GM12878 (cell line): ENCODE data around the gene RNF121. TPM values are rescaled to one million over a fixed set of nuclear protein-coding genes. Genes with fewer than 3 reads are reported as not detected.

Experiments
- ASH2L ChIP-seq: fragments of 300-600, 200-600 bp; sonication (generic); IDR thresholded peaks from 2 replicates; pipeline ENCODE4 v1.6.1; 2017; ENCODE audit warnings: low read depth, mild to moderate bottlenecking, borderline replicate concordance
- CBFB ChIP-seq: IDR thresholded peaks from 2 replicates; pipeline ENCODE4 v1.6.1; 2016; ENCODE audit warnings: antibody characterized with exemption, low read depth
- CTCF ChIP-seq, 3 experiments: IDR thresholded peaks in 2 of 3; conservative IDR thresholded peaks in 1 of 3; 2 replicates each; pipeline ENCODE4 v1.5.1; 2011; ENCODE audit warnings: low read depth in 3 of 3, low read length in 3 of 3, mild to moderate bottlenecking in 3 of 3, control low read depth in 2 of 3, moderate library complexity in 2 of 3, inconsistent platforms in 1 of 3, mixed read lengths in 1 of 3; ENCODE audit not compliant: control insufficient read depth in 2 of 3, insufficient read depth in 1 of 3; ENCODE audit errors: extremely low read depth in 1 of 3
- ETV6 ChIP-seq, 2 experiments: fragments of 450-650 bp in 1 of 2; IDR thresholded peaks in 1 of 2; conservative IDR thresholded peaks in 1 of 2; 2 replicates each; pipeline ENCODE4 v1.6.1; 2014; ENCODE audit warnings: antibody characterized with exemption in 1 of 2, borderline replicate concordance in 1 of 2, low read depth in 1 of 2, mild to moderate bottlenecking in 1 of 2, moderate library complexity in 1 of 2
- HDGF ChIP-seq: fragments of 450-650 bp; IDR thresholded peaks from 2 replicates; pipeline ENCODE4 v1.6.1; 2016; ENCODE audit warnings: antibody characterized with exemption
- IRF5 ChIP-seq: fragments of 450-650 bp; IDR thresholded peaks from 2 replicates; pipeline ENCODE4 v1.6.1; 2017; ENCODE audit warnings: borderline replicate concordance
- MAX ChIP-seq: IDR thresholded peaks from 2 replicates; pipeline ENCODE4 v1.6.1; 2012; ENCODE audit warnings: low read depth, low read length, improper control_type of control experiment
- MEF2A ChIP-seq: IDR thresholded peaks from 2 replicates; pipeline ENCODE4 v1.6.1; 2011; ENCODE audit warnings: low read depth, mild to moderate bottlenecking, low read length, moderate library complexity; ENCODE audit not compliant: insufficient read depth
- MXI1 ChIP-seq: fragments of 150-350 bp; IDR thresholded peaks from 2 replicates; pipeline ENCODE4 v1.6.1; 2011; ENCODE audit warnings: low read depth, mild to moderate bottlenecking, inconsistent platforms, low read length, improper control_type of control experiment
- NFXL1 ChIP-seq: fragments of 450-650 bp; IDR thresholded peaks from 2 replicates; pipeline ENCODE4 v1.6.1; 2017; ENCODE audit warnings: antibody characterized with exemption, mild to moderate bottlenecking, borderline replicate concordance
- NFYA ChIP-seq: IDR thresholded peaks from 2 replicates; pipeline ENCODE4 v1.6.1; 2011; ENCODE audit warnings: low read depth, mild to moderate bottlenecking, low read length, improper control_type of control experiment, borderline replicate concordance
- PAX8 ChIP-seq: fragments of 450-650 bp; IDR thresholded peaks from 2 replicates; pipeline ENCODE4 v1.6.1; 2017; ENCODE audit warnings: mild to moderate bottlenecking, moderate library complexity
- RAD51 ChIP-seq: fragments of 450-650 bp; IDR thresholded peaks from 2 replicates; pipeline ENCODE4 v1.6.1; 2016; ENCODE audit warnings: moderate library complexity, mild to moderate bottlenecking, inconsistent platforms
- RUNX3 ChIP-seq: IDR thresholded peaks from 2 replicates; pipeline ENCODE4 v1.6.1; 2012; ENCODE audit warnings: low read length, inconsistent platforms
- USF1 ChIP-seq: IDR thresholded peaks from 2 replicates; pipeline ENCODE4 v1.6.1; 2011; ENCODE audit warnings: borderline replicate concordance, low read depth, mild to moderate bottlenecking, moderate library complexity, mixed read lengths, low read length; ENCODE audit not compliant: insufficient read depth; ENCODE audit errors: extremely low read length
- YBX1 ChIP-seq: fragments of 450-650 bp; IDR thresholded peaks from 2 replicates; pipeline ENCODE4 v1.6.1; 2016; ENCODE audit warnings: antibody characterized with exemption
- ZNF207 ChIP-seq: fragments of 450-650 bp; IDR thresholded peaks from 2 replicates; pipeline ENCODE4 v1.6.1; 2014; ENCODE audit warnings: antibody characterized with exemption, mild to moderate bottlenecking, borderline replicate concordance
- ZNF384 ChIP-seq: IDR thresholded peaks from 2 replicates; pipeline ENCODE4 v1.6.1; 2012; ENCODE audit warnings: low read depth, mild to moderate bottlenecking, low read length, improper control_type of control experiment, borderline replicate concordance
- ZNF622 ChIP-seq: fragments of 450-650 bp; IDR thresholded peaks from 2 replicates; pipeline ENCODE4 v1.6.1; 2017; ENCODE audit warnings: mild to moderate bottlenecking, inconsistent platforms
- polyA plus RNA-seq, 11 experiments: library from polyadenylated mRNA; depleted of rRNA in 4 of 11; unstranded in 6 of 11; stranded (reverse) in 5 of 11; fragments of >200 nt; fragmentation: Nextera tagmentation in 4 of 11; fragmentation: Illumina TruSeq in 1 of 11; extraction: Ambion mirVana in 4 of 11; extraction: Trizol in 1 of 11; gene quantifications; 1 replicate in 1 of 11; 2 replicates in 10 of 11; pipeline versions ENCODE4 v1.2.1 to v1.2.3, GENCODE V29; 2011 to 2016; ENCODE audit warnings: inconsistent platforms in 2 of 11, missing spikeins in 2 of 11, low read depth in 1 of 11
- total RNA-seq, 4 experiments: library from RNA; depleted of rRNA in 3 of 4; stranded (reverse); fragments of >200 nt in 3 of 4; fragmentation: Illumina TruSeq in 1 of 4; extraction: Trizol in 1 of 4; gene quantifications; 2 replicates each; pipeline versions ENCODE4 v1.2.1 to v1.2.3, GENCODE V29; 2013 to 2021
- TF ChIP-seq, protein P1 (sequence below): fragments of 450-650 bp; IDR thresholded peaks from 2 replicates; pipeline ENCODE4 v1.6.1; 2018; ENCODE audit warnings: mild to moderate bottlenecking, low read depth, moderate library complexity; ENCODE audit not compliant: partially characterized antibody
- TF ChIP-seq, protein P2 (sequence below): fragments of 450-650 bp; IDR thresholded peaks from 2 replicates; pipeline ENCODE4 v1.6.1; 2016; ENCODE audit warnings: mild to moderate bottlenecking
- TF ChIP-seq, protein P3 (sequence below): IDR thresholded peaks from 2 replicates; pipeline ENCODE4 v1.6.1; 2011; ENCODE audit warnings: low read depth, mild to moderate bottlenecking, low read length, moderate library complexity, borderline replicate concordance; ENCODE audit errors: extremely low read depth

Gene RNF121
- total and polyA plus RNA-seq, 10 of the 15 experiments (the other 5 are each of a cell fraction or from before 2014, with no cell fraction given), result 8.6 to 73.7 (median 32.7) TPM

DNA sequence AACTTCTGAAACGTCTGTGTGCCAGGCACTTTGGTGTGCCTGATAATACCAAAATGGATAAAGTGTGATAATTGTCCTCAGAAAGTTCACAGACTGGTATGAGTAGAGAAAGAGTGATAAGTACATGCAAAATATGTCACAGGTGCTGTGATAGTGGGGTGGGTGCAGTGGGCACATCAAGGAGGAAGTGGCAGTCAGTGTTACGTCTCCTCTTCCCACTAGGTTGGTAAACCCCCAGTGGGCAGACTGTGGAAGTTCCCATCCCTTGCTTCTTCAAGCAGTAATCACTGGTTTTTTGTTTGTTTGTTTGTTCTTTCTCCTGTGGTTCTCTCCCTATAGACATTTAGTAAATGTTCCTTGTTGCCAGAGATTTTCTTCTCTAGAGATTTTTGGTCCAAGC is 5.4 kb downstream of the RNF121 start (continued):
- TF ChIP-seq, protein P1, sequence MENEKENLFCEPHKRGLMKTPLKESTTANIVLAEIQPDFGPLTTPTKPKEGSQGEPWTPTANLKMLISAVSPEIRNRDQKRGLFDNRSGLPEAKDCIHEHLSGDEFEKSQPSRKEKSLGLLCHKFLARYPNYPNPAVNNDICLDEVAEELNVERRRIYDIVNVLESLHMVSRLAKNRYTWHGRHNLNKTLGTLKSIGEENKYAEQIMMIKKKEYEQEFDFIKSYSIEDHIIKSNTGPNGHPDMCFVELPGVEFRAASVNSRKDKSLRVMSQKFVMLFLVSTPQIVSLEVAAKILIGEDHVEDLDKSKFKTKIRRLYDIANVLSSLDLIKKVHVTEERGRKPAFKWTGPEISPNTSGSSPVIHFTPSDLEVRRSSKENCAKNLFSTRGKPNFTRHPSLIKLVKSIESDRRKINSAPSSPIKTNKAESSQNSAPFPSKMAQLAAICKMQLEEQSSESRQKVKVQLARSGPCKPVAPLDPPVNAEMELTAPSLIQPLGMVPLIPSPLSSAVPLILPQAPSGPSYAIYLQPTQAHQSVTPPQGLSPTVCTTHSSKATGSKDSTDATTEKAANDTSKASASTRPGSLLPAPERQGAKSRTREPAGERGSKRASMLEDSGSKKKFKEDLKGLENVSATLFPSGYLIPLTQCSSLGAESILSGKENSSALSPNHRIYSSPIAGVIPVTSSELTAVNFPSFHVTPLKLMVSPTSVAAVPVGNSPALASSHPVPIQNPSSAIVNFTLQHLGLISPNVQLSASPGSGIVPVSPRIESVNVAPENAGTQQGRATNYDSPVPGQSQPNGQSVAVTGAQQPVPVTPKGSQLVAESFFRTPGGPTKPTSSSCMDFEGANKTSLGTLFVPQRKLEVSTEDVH, result no peak
- TF ChIP-seq CTCF (IDR thresholded peaks at IDR 0.05 in 2 of 3, conservative IDR thresholded peaks at IDR 0.05 in 1 of 3; ENCODE audit: control insufficient read depth in 2 of 3, extremely low read depth in 1 of 3, insufficient read depth in 1 of 3, low read depth in 3 of 3, low read length in 3 of 3) (no peak), NFXL1 (no peak), USF1 (no peak), HDGF (no peak), ETV6 (conservative IDR thresholded peaks at IDR 0.05 in 1 of 2, IDR thresholded peaks at IDR 0.05 in 1 of 2; ENCODE audit: borderline replicate concordance in 1 of 2, low read depth in 1 of 2) (no peak), ZNF207 (no peak), MEF2A (no peak), CBFB (no peak), MXI1 (no peak), RUNX3 (peak; percentile 56; the same call in 1 of the 2 replicates), MAX (no peak), YBX1 (no peak), RAD51 (no peak), IRF5 (no peak), ZNF622 (no peak), ASH2L (no peak), PAX8 (no peak), ZNF384 (no peak), NFYA (no peak)
- TF ChIP-seq, protein P2, sequence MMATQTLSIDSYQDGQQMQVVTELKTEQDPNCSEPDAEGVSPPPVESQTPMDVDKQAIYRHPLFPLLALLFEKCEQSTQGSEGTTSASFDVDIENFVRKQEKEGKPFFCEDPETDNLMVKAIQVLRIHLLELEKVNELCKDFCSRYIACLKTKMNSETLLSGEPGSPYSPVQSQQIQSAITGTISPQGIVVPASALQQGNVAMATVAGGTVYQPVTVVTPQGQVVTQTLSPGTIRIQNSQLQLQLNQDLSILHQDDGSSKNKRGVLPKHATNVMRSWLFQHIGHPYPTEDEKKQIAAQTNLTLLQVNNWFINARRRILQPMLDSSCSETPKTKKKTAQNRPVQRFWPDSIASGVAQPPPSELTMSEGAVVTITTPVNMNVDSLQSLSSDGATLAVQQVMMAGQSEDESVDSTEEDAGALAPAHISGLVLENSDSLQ, result 0 out of 2 replicates have a peak, but pooled peaks have one; percentile 10
- TF ChIP-seq, protein P3, sequence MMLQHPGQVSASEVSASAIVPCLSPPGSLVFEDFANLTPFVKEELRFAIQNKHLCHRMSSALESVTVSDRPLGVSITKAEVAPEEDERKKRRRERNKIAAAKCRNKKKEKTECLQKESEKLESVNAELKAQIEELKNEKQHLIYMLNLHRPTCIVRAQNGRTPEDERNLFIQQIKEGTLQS, result no peak
